ENCODE measurements around the gene BORA. TPM values are rescaled to one million over a fixed set of nuclear protein-coding genes. Genes with fewer than 3 reads are reported as not detected.

Gene BORA
- total RNA-seq, 4 donors from 2014 or later, result 1.1 to 6.0 (median 2.9) TPM

GRCh38 chr13:72745260-72745659 is 17.5 kb downstream of the BORA start:
- intact Hi-C loops (cut with DNase I; ENCODE audit: low total_unique reads), result no loop called here
- DNase-seq (ENCODE audit: low spot score in 2 of 2), result no peak
- no peak for TF ChIP-seq POLR2A (IDR thresholded peaks at IDR 0.05)

DNA sequence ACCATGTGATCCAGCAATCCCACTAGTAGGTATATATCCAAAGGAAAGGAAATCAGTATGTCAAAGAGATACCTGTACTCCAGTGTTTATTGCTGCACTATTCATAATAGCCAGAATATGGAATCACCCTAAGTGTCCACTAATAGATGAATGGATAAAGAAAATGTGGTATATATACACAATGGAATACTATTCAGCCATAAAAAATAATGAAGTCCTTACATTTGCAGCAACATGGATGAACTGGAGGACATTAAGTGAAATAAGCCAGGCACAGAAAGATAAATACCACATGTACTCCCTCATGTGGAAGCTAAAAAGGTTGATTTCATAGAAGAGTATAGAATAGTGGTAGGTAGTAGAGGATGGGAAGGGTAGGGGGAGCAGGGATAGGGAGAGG is 23.5 kb downstream of the BORA start:
- intact Hi-C loops (cut with DNase I; ENCODE audit: low total_unique reads), result no loop called here
- H3K4me3 ChIP-seq (ENCODE audit: low read depth, poor library complexity, severe bottlenecking), result no peak overlapping the region
- DNase-seq (ENCODE audit: low spot score in 2 of 2), result no peak
- no peak for TF ChIP-seq POLR2A (IDR thresholded peaks at IDR 0.05)
- TF ChIP-seq, protein P1, sequence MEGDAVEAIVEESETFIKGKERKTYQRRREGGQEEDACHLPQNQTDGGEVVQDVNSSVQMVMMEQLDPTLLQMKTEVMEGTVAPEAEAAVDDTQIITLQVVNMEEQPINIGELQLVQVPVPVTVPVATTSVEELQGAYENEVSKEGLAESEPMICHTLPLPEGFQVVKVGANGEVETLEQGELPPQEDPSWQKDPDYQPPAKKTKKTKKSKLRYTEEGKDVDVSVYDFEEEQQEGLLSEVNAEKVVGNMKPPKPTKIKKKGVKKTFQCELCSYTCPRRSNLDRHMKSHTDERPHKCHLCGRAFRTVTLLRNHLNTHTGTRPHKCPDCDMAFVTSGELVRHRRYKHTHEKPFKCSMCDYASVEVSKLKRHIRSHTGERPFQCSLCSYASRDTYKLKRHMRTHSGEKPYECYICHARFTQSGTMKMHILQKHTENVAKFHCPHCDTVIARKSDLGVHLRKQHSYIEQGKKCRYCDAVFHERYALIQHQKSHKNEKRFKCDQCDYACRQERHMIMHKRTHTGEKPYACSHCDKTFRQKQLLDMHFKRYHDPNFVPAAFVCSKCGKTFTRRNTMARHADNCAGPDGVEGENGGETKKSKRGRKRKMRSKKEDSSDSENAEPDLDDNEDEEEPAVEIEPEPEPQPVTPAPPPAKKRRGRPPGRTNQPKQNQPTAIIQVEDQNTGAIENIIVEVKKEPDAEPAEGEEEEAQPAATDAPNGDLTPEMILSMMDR (IDR thresholded peaks at IDR 0.05), result no peak

More at GRCh38 chr13:72745260-72745659, 17.5 kb downstream of the BORA start:
- 77 to 84% methylated on average over 1 of the region's 1 CpG for WGBS, 2 donors
- H3K4me3 ChIP-seq (ENCODE audit: low read depth, poor library complexity, severe bottlenecking), result no peak overlapping the region

DNA sequence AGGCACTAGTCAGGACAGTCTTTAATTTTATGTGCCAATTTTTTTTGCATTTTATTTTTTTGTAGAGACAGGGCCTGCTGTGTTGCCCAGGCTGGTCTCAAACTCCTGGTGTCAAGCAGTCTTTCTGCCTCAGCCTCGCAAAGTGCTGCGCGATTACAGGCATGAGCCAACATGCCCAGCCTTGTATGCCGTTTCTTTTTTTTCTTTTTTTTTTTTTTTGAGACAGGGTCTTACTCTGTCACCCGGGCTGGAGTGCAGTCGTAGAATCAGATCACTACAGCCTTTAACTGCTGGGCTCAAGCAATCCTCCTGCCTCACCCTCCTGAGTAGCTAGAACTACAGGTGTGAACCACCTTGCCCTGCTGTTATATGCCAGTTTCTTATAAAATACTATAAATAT is 26.4 kb downstream of the BORA start:
- intact Hi-C loops (cut with DNase I; ENCODE audit: low total_unique reads), result no loop called here
- WGBS, 2 donors, result 64 to 68% methylated on average over 6 of the region's 6 CpGs
- no peak for DNase-seq (ENCODE audit: low spot score in 2 of 2)
- H3K4me3 ChIP-seq (ENCODE audit: low read depth, poor library complexity, severe bottlenecking), result no peak overlapping the region
- TF ChIP-seq, protein P1 (IDR thresholded peaks at IDR 0.05), result no peak

DNA sequence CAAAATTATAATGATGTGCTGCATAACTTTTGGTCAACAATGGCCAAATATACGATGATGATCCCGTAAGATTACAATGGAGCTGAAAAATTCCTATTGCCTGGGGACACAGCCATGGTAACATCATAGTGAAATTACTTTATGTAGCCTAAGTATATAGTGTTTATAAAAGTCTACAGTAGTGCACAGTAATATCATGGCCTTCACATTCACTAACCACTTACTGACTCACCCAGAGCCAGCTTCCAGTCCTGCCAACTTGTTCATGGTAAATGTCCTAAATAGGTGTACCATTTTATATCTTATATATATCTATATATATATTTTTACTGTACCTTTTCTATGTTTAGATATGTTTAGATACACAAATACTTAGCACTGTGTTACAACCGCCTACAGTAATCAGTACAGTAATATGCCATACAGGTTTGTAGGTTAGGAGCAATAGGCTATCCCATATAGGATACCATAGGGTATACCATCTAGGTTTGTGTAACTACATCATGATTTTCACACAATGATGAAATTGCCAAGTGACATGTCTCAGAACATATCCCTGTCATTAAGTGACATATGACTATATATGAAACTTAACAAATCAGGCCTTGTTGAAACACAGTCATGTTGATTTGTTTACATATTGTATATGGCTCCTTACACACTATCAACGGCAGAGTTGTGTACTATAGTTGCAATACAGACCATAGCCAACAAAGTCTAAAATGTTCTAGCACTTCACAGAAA is 30.2 kb downstream of the BORA start:
- WGBS, 2 donors, result 70 to 71% methylated on average over 4 of the region's 4 CpGs
- TF ChIP-seq, protein P1 (IDR thresholded peaks at IDR 0.05), result no peak
- no peak for TF ChIP-seq POLR2A (IDR thresholded peaks at IDR 0.05)
- intact Hi-C loops (cut with DNase I; ENCODE audit: low total_unique reads), result no loop called here
- H3K4me3 ChIP-seq (ENCODE audit: low read depth, poor library complexity, severe bottlenecking), result no peak overlapping the region
- no peak for DNase-seq (ENCODE audit: low spot score in 2 of 2)

GRCh38 chr13:72760189-72760588 is 32.5 kb downstream of the BORA start:
- no peak overlapping the region for H3K4me3 ChIP-seq (ENCODE audit: low read depth, poor library complexity, severe bottlenecking)
- intact Hi-C loops (cut with DNase I; ENCODE audit: low total_unique reads), result no loop called here
- no peak for TF ChIP-seq POLR2A (IDR thresholded peaks at IDR 0.05)
- TF ChIP-seq, protein P1 (IDR thresholded peaks at IDR 0.05), result no peak
- no peak for DNase-seq (ENCODE audit: low spot score in 2 of 2)
- 94% methylated on average over 3 of the region's 3 CpGs for WGBS, 2 donors

GRCh38 chr13:72763411-72763810 is 35.7 kb downstream of the BORA start:
- WGBS, 2 donors, result 70 to 74% methylated on average over 2 of the region's 2 CpGs
- intact Hi-C loops (cut with DNase I; ENCODE audit: low total_unique reads), result no loop called here

More at GRCh38 chr13:72763411-72763810, 35.7 kb downstream of the BORA start:
- no peak overlapping the region for H3K4me3 ChIP-seq (ENCODE audit: low read depth, poor library complexity, severe bottlenecking)
- no peak for DNase-seq (ENCODE audit: low spot score in 2 of 2)
- TF ChIP-seq, protein P1 (IDR thresholded peaks at IDR 0.05), result no peak
- TF ChIP-seq POLR2A (IDR thresholded peaks at IDR 0.05), result no peak

Data from lower leg skin (tissue), 4 donors.